Liver (tissue), 3 donors: ENCODE data around the gene ZNF664.

Experiments
- ATF3 ChIP-seq: IDR thresholded peaks from 2 replicates; pipeline ENCODE4 v1.6.1; 2016; ENCODE audit warnings: antibody characterized with exemption
- CTCF ChIP-seq: fragments of 150-350 bp; IDR thresholded peaks from 2 replicates; pipeline ENCODE4 v1.5.1; 2017; ENCODE audit warnings: improper control_type of control experiment, low read depth, low read length; ENCODE audit not compliant: missing input control
- EGR1 ChIP-seq, 2 donors: IDR thresholded peaks; 2 replicates each; pipeline ENCODE4 v1.6.1; 2016 to 2018; ENCODE audit warnings: antibody characterized with exemption in 2 of 2, low read depth in 2 of 2
- FOXA1 ChIP-seq: IDR thresholded peaks from 2 replicates; pipeline ENCODE4 v1.6.1; 2016; ENCODE audit warnings: antibody characterized with exemption
- HNF4A ChIP-seq, 2 donors: conservative IDR thresholded peaks; 2 replicates each; pipeline ENCODE4 v1.6.1; 2016; ENCODE audit warnings: antibody characterized with exemption in 2 of 2, mild to moderate bottlenecking in 2 of 2
- JUND ChIP-seq, 2 donors: IDR thresholded peaks; 2 replicates each; pipeline ENCODE4 v1.6.1; 2016; ENCODE audit warnings: antibody characterized with exemption in 2 of 2
- RAD21 ChIP-seq, 2 donors: IDR thresholded peaks; 2 replicates each; pipeline ENCODE4 v1.6.1; 2016; ENCODE audit warnings: antibody characterized with exemption in 2 of 2, mild to moderate bottlenecking in 2 of 2
- REST ChIP-seq: IDR thresholded peaks from 2 replicates; pipeline ENCODE4 v1.6.1; 2016; ENCODE audit warnings: antibody characterized with exemption, mild to moderate bottlenecking
- donor health status: healthy.
- donor health status: healthy.

GRCh38 chr12:123995023-123995748 lies 22.2 kb downstream of the ZNF664 start:
- no peak for TF ChIP-seq FOXA1
- TF ChIP-seq EGR1 (IDR thresholded peaks at IDR 0.05; ENCODE audit: low read depth in 2 of 2): no peak
- TF ChIP-seq CTCF: no peak
- TF ChIP-seq REST: no peak
- no peak for TF ChIP-seq HNF4A (conservative IDR thresholded peaks at IDR 0.05)
- TF ChIP-seq ATF3: no peak
- no peak for TF ChIP-seq JUND (IDR thresholded peaks at IDR 0.05)
- no peak for TF ChIP-seq RAD21 (IDR thresholded peaks at IDR 0.05)
